GM21526 (cell line): ENCODE data around the gene PMVK.

ENCODE experiments used
- ATAC-seq: cut with Tn5 transposase; IDR thresholded peaks from one replicate; pipeline ENCODE4 v1.9.1; 2021; ENCODE audit warnings: moderate library complexity; ENCODE audit not compliant: unreplicated experiment, low FRiP score

Gene PMVK

DNA sequence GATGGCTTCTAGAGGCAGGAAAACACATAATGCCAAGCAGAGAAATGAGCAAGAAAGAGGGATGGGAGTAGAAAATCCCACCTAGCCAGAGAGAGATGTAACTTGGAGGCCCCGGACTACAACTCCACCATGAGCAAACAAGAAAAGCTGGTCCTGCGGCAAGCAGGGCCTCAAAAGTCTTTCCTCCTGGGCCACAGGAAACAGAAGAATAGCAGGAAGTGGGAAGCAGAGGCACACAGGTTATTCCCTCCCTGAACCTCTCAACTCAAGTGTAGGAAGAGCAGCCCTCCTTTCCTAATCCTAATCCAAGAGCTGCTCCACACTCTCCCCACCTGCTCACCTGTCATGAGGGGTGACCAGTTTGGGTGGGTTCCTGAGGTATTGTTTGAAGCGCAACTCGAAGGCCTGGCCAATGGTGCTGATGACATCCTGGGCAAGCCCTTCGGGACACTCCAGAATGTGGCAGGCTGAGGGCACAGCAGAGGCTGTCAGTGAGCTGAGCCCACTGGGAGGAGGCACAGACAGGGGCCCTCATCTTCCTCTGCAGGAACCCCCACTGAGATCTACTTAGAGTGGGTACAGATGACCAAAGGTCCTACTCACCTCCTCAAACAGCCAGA is 30.9 kb upstream of the PMVK start:
- ATAC-seq: no peak

DNA sequence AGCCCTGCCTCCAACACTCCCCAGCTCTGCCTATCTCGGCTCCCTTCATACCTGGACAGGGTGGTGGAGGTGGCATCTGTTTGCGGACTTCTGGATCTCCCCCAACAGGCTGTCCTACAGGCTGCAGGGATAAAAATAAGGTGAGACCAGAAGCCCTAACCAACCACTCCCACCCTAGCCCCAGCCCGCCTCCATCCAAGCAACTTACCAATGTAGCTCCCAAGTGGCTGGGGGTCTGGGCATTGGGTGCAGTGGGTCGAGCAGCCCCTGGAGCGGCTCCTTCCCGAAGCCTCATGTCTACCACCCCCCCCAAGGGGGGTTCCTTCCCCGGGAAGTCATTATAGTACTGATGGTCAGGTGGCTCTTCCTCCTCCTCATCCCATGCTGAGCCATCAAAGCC is 29.6 kb upstream of the PMVK start:
- no peak for ATAC-seq

DNA sequence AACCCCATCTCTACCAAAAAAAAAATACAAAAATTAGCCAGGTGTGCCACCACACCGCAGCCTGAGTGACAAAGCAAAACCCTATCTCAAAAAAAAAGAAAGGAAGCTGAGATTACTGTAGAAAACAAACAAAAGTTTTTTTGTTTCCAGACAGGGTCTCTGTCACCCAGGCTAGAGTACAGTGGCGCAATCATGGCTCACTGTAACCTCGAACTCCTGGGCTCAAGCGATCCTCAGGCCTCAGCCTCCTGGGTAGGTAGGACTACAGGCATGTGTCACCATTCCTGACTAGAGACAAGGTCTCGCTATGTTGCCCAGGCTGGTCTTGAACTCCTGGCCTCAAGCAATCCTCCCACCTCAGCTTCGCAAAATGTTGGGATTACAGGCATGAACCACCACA is 27.8 kb upstream of the PMVK start:
- ATAC-seq: no peak

DNA sequence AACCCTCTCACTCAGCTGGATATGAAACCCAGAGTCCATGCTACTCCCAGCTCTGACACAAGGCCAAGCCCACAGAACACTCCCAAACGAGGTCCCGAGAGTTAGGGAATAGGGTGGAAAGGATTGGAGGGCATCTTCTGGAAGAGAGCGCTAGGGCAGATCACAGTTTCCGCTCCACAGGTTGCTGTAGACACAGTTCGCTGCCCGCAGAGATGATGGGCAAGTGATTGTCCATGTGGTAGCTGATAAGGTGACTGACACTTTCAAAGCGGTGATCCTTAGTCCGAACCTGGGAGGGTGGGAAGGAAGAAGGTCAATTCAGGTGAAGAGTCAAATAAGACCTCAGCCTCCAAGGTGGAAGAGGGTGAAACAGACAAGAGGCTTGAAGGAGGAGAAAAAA is 27.1 kb upstream of the PMVK start:
- ATAC-seq: no peak

DNA sequence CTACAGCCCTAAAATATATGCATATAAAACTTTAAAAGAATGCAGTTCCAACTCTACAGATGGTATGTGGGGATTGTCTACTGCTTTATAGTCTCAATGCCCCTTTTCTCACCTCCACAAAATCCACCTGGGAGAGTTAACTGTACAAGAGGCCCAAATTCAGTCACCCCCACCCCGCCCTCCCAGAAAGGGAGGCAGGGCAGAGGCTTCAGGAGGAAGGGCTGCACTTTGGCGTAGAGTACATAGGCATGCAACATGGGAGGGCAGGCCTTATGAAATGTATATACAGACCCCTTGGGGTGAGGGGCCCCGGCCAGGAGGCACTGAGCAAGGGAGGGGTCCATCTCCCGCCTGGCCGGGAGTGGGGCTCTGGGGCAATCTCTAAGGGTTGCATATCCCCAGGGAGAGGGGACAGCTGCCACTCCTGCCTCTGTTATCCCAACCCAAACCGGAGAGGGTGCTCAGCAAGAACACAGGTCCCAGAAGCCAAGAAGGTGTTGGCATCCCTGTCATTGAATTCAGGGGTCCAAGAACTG is 26.3 kb upstream of the PMVK start:
- no peak for ATAC-seq

DNA sequence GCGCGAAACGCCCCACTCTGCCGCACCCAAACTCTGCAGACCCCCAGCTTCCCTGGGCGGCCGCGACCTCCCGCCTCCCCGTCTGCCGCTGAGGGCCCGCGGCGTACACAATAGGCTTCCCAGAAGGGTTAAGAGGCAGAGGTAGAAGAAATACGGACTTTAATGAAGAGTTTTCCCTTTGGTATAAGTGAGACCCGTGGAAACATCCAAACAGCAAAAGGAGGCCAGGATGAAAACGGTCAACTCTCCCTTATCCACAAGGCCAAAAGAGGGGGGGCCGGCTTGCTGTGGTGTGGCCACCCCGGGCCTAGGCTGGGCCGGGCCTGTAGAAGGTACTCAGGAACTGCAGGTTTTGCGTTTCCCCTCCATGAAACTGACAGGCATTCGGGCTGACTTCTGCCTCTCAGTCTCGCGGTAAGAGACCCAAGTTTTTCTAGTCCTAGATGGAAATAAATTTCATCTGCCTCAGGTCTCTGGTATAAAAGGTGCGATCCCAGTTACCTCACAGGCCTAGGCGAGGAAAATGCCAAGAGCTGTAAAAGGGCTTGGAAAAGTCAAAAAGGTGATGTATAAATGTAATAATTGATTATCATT is 25.7 kb upstream of the PMVK start:
- no peak for ATAC-seq

DNA sequence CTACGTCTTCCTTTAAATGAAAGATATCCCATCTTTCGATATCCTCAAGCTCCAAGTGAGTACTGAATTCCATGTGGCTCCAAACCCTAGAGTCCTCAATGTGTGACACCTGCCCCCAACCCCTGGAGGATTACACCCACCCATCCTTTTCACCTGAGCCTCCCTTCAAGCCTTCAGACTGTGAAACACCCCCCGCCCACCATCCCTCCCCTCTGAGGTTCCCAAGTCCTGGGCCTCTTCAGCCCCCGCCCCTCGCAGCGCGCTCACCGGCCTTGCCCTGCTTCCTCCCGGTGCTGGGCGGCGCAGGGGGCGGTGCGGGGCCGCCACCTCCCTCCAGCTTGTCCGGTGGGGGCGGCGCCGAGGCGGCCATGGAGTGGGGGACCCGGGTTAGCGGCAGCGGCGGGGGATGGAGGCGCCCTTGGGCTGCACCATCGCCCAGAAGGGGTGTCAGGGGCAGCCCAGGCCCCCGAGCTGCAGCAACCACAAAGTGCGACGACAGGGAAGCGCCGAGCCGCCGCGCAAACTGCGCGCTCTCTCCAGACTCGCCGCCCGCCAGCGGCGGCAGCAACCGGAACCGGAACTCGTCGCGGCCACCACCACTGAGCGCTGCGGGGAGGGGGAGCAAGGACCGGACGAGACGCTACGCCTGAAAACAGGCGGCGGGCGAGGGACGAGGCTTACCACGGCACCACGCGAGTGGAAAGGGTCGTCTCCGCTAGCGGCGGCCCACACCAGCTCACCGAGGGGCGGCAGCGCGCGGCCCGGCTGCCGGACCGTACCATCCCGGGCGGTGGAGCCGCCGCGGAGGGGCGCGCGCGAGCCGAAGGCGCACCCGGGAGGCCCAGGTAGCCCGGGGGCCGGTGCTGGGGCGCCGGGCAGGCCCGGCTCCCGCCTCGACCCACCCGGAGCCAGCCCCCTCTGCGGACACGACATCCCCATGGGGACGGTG is 25.0 kb upstream of the PMVK start, which contains the start of gene PYGO2:
PYGO2 (minus strand) TSS at position 576 of the 949 bp plus-strand sequence; CDS start at position 370, 206 bp downstream.
- peak; percentile 52 for ATAC-seq

DNA sequence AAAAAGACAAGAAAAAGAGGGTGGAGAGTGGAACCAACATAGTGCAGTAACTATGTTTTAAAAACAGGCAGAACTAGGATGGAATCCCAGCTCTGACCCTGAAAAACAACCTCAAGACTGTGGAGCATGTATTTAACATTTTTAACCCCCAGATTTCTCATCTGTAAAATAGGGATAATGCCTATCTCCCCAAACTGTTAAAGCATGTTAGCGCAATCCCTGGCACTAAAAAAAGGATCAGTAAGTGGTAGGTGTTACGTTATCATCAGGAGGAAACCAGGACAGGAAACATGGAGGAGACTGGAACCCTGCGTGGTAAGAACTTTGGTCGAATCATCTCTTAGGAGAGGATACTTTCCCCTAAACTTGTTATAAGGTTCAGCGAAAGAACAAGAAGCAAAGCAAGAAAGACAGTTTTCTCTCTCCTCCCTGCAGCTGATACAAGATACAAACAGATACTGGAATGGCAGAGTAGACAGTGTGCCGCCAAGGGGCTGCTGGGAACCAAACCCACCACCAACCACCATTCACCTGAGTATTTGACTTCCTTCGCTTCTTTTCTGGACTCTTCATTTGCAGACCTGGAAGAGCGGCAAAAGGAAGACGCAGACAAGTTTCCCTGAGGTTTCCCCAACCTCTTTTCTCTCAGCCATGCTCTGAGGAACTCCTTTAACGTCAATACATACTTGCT is 24.1 kb upstream of the PMVK start:
- ATAC-seq: no peak

DNA sequence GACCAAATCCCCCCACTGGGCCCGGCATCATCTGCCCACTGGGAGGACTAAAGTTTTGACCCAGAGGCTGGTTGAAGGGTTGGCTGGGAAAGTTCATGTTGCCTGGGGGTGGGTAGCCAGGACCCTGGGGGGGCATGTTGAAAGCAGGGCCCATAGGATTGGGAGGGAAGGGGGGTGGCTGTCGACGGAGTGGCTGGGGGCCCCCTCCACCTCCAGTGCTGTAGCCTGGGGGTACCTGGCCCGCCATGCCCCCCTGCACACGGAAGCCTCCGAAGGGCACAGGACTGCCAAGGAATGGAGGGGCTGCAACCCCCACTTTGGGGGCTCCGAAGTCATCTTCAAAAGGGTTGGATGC is 22.9 kb upstream of the PMVK start:
- no peak for ATAC-seq

DNA sequence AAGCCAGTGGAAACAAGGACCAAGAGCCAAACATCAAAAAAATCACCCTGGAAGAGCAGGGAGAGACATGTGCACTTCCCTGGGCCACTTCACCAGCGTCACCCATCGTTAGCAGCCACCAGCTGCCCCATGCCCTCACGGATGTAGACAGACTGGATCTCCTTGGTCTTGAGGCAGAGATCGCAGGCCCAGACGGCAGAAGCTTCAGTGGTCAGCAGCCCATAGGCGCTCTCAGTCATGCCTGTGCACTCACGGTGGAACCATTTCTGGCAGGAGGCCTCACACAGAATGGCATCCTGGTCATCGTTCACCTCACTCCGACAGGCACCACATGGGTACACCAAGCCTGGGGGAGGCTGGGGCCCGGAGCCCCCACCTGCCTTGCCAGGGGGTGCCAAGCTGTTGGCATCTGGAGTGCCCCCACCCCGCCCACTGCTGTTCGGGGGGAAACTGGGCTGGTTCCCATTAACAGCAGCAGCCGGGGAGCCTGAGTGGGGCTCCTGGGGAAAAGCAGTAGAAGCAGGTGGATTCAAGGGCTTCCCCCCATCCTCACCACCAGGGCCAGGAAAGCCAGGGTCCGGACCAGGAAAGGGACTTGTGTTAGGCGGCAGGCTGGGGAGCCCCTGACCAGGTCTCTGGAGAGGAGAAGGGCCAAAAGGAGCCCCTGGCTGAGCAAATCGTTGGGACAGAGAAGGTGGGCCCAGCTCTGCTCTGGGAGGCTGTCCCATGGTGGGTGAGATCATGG is 22.3 kb upstream of the PMVK start:
- no peak for ATAC-seq

DNA sequence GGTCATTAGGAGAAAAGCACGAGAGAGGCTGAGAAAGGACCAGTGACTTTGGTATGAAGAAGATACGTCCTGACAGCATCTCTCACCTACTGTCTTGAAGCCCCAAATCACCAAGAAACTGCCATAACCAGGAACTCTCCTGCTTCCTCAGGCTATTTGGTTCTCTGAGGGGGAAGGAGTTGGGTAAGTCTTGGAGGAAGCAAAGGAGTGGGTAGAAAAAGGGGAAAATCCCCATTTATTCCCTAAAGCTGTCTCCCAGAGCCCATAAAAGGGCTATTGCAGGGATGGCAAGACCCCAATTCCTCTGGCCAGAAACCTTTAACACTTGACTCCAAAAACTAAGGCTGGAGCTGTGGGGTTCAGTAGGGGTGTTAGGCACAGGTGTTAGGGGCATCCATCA is 21.5 kb upstream of the PMVK start:
- ATAC-seq: no peak

DNA sequence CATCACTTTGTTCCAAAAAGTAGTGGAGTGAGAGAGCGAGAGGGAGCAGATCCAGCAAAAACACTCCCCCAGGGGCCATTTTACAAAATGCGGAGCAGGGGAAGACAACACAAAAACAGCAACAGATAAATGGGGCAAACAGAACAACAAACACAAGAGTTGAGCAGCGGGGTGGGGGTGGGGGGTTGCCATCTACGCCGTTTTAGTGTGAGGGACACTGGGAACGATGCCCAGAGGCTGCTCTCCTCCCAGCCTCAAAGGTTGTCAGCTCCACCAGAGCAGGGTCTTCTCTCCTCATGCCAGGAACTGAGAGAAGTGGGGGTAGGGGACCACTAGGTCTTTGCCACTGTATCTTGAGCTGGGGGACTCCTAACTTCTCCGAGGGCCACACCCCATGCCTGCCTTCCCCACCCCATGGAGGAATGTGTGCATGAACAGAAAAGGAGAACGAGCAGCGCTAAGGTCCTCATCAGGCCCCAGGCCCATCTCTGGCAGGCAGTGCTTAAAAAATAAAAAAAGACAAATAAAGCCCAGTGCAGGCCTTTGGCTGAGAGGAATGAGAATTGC is 20.7 kb upstream of the PMVK start:
- no peak for ATAC-seq

DNA sequence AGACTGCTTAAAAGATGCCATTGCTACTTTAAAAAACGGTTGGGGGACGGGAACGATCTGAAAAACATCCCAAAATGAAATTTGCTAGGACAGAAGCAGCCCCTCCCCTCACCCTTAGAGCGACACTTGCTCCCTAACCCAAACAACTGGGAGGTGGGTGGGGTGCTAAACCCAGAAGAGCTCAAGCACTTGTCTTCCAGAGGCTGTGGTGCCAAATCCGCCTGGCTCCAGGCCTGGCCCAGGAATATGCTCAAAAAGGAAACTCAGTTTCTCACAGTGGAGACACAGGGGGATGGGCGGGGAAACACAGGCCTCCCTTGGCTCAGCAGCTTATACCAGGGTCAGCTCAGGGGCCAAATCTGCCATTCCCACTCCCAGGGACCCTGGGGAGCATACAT is 20.0 kb upstream of the PMVK start:
- ATAC-seq: no peak

DNA sequence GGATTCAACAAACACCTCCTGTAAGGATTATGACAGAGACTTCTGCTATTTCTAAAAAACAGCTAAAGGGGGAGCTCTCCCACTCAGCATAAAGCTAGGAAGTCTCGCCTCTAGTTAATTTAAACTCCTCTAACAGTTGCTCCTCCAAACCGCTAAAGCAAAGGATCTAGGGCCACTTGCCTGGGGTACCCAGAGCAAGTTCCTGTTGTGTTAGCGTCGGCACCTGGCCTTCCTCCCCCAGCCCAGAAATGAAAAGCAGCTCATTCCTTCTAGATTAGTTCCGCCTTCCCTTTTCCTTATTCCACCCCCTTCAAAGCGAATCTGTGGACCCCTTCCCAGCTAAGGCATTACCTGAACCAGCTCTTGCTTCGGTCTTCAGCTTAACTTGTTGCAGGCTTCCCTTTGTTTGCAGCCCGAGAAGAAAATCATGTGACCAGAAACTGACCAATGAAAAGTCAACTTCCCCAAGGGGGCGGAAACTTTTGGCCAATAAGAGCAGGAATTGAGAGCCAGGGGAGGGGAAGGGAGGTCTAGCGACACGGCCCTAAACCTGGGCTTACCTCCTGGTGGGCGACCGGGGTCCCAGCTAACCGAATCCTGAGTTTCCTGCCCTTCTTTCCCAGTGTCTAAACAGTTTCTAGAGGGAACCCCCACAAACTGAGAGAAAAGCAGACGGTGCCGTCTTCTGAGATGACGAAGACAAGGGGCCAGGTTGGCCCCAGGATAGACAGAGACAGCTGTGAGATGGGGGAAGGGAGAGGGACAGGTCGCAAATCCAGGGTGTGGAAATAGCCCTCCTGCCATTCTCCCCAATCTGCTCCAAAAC is 19.4 kb upstream of the PMVK start, which contains the start of gene PBXIP1:
PBXIP1 (minus strand) TSS at position 382 of the 826 bp plus-strand sequence. CDS start 2,378 bp downstream, outside the sequence.
- peak; percentile 51 for ATAC-seq

DNA sequence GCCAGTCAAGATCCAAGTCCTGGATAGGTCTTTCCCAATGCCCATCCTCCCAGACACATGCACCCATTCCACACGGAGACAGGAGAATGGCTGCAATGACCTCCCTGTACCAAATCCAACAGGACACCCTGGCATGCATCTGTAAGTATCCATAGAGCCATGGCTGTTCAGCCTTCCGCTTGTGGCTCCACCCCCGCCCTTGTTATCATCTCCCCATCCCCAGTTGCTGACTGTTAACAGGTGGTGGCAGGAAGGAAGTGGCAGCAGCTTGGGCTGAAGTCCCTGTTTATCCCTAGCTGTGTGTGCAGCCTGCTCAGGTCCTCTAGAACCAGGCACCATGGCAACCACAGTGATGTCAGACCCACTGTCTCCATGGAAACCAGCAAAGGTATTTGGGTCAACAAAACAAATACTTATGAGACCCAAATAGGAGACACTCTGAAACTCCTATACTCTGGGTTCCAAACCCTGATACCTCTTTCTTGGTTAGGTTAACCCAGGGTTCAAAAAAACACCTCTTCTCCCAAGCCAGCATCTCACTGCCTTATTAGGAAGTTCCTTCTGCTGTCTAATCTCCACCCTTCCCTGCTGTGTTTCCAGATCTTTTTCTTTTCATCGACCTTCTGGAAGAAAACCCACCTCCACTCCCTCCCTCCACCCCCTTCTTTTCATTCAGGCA is 18.7 kb upstream of the PMVK start:
- no peak for ATAC-seq

DNA sequence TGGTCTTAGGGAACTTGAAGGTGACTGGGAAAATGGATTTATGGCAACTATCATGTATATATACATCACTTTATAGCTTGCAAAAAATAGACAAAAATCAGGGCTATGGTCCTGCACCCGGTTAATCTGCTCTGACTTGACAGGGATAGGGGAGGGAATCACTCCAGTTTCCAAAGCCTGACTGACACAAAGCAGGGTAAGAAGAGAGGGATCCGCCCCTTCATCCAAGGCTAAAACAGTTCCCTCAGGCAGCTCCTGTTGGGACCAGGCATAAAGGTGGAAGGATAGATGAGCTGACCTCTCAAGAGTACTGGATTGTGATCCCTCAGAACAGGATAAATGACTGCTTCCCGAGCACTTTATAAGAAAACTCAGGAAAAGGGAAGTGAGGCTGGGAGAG is 18.0 kb upstream of the PMVK start:
- no peak for ATAC-seq

DNA sequence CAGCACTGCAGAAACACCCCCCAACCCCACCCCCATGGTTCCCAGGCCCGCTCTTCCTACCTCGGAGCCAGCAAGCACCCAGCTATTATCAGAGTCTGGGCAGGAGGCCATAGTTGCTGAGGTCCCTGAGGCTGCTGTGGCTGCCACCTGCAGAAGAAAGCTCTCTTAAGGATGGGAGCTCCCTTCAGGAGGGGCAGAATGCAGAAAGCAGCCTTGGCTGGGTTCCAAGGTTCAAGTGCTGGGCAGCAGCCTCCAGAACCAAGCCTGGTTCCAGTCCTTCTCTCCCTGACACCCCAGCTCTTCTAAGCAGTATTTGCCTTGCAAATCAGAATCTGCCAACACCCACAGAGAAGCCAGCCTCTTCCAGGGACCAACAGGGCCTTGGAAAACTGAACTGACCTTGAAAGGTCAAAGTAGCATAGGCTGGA is 17.1 kb upstream of the PMVK start:
- no peak for ATAC-seq

DNA sequence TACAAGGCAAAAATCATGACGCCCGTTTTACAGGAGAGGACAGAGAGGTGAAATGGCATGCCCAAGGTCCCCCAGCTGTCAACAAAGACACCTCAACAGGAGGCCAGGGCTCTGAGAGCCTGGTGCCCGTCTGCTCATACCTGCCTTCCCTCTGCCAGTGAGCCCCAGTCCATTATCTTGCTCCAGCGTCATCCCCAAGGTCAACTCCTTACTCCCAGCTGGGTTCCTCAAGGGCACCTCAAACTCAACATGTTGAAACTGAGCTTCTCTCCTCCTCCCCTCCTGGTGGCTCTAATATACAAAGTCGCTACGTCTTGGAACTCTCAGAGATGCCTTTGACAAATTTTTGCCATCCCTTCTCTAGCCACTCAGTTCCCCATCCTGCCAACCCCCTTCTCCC is 16.1 kb upstream of the PMVK start:
- ATAC-seq: no peak
